ENCODE results near the gene PACSIN2.
A peak's percentile ranks its signal among the peaks of the same experiment; 100 is the strongest.
"Not testable (repeated sequence)": the region's sequence is repeated elsewhere in the genome, so short reads cannot be mapped to it uniquely, and the experiment has no call there.

The PACSIN2 gene

GRCh38 chr22:42942351-42942750 lies 72.6 kb downstream of the PACSIN2 start:
- H3K27me3 Mint-ChIP-seq, result no peaks in the 10 kb centered on the region
- H3K4me3 Mint-ChIP-seq, result no peak overlapping the region
- H3K4me1 Mint-ChIP-seq (ENCODE audit: low read depth), result peaks cover 52% of the 10 kb centered on the region
- no peak overlapping the region for H3K27ac Mint-ChIP-seq
- H3K36me3 Mint-ChIP-seq, result peaks cover 12% of the 10 kb centered on the region
- no peaks in the 10 kb centered on the region for H3K9me3 Mint-ChIP-seq (ENCODE audit: low read depth)

- no peak overlapping the region for H3K27ac Mint-ChIP-seq
- no peaks in the 10 kb centered on the region for H3K27me3 Mint-ChIP-seq
- no peaks in the 10 kb centered on the region for H3K9me3 Mint-ChIP-seq (ENCODE audit: low read depth)
- peaks cover 5% of the 10 kb centered on the region for H3K36me3 Mint-ChIP-seq
- peaks cover 42% of the 10 kb centered on the region for H3K4me1 Mint-ChIP-seq (ENCODE audit: low read depth)
- no peak overlapping the region for H3K4me3 Mint-ChIP-seq
These were observed 74.9 kb downstream of the PACSIN2 start for GRCh38 chr22:42939941-42940653.

- Mint-ChIP-seq H3K9me3 (ENCODE audit: low read depth) (no peaks in the 10 kb centered on the region), H3K27ac (no peak overlapping the region), H3K4me1 (ENCODE audit: low read depth) (peaks cover 46% of the 10 kb centered on the region), H3K4me3 (no peak overlapping the region), H3K27me3 (no peaks in the 10 kb centered on the region), H3K36me3 (peaks cover 5% of the 10 kb centered on the region)
These were observed 75.5 kb downstream of the PACSIN2 start for GRCh38 chr22:42939451-42939881.

GRCh38 chr22:42938976-42939375 lies 76.0 kb downstream of the PACSIN2 start:
- H3K4me1 Mint-ChIP-seq (ENCODE audit: low read depth), result peaks cover 51% of the 10 kb centered on the region
- H3K27ac Mint-ChIP-seq, result no peak overlapping the region
- peaks cover 5% of the 10 kb centered on the region for H3K36me3 Mint-ChIP-seq
- H3K9me3 Mint-ChIP-seq (ENCODE audit: low read depth), result no peaks in the 10 kb centered on the region
- no peak overlapping the region for H3K4me3 Mint-ChIP-seq
- no peaks in the 10 kb centered on the region for H3K27me3 Mint-ChIP-seq

GRCh38 chr22:42938449-42938848 lies 76.5 kb downstream of the PACSIN2 start:
- no peaks in the 10 kb centered on the region for H3K27me3 Mint-ChIP-seq

GRCh38 chr22:42937164-42937843 lies 77.6 kb downstream of the PACSIN2 start:
- Mint-ChIP-seq H3K27me3 (no peaks in the 10 kb centered on the region), H3K4me3 (no peak overlapping the region), H3K36me3 (peaks cover 5% of the 10 kb centered on the region), H3K4me1 (ENCODE audit: low read depth) (peaks cover 64% of the 10 kb centered on the region), H3K9me3 (ENCODE audit: low read depth) (no peaks in the 10 kb centered on the region), H3K27ac (no peak overlapping the region)

More at GRCh38 chr22:42938449-42938848, 76.5 kb downstream of the PACSIN2 start:
- Mint-ChIP-seq H3K27ac (peak overlapping the region; percentile 55), H3K36me3 (peaks cover 5% of the 10 kb centered on the region), H3K4me3 (no peak overlapping the region), H3K4me1 (ENCODE audit: low read depth) (peaks cover 56% of the 10 kb centered on the region), H3K9me3 (ENCODE audit: low read depth) (no peaks in the 10 kb centered on the region)

GRCh38 chr22:42936680-42937079 lies 78.3 kb downstream of the PACSIN2 start:
- H3K4me3 Mint-ChIP-seq; H3K9me3 Mint-ChIP-seq (ENCODE audit: low read depth); H3K27ac Mint-ChIP-seq; H3K36me3 Mint-ChIP-seq; H3K27me3 Mint-ChIP-seq: not testable (repeated sequence)
- peaks cover 70% of the 10 kb centered on the region for H3K4me1 Mint-ChIP-seq (ENCODE audit: low read depth)

- no peaks in the 10 kb centered on the region for H3K9me3 Mint-ChIP-seq (ENCODE audit: low read depth)
- H3K27me3 Mint-ChIP-seq, result no peaks in the 10 kb centered on the region
- H3K4me1 Mint-ChIP-seq (ENCODE audit: low read depth), result peaks cover 71% of the 10 kb centered on the region
- no peaks in the 10 kb centered on the region for H3K36me3 Mint-ChIP-seq
- no peak overlapping the region for H3K27ac Mint-ChIP-seq
- H3K4me3 Mint-ChIP-seq, result peak overlapping the region; percentile 25
These were observed 80.6 kb downstream of the PACSIN2 start for GRCh38 chr22:42934338-42934737.

- H3K27ac Mint-ChIP-seq, result peak overlapping the region; percentile 16
- peak overlapping the region; percentile 42 for H3K4me3 Mint-ChIP-seq
- H3K27me3 Mint-ChIP-seq, result no peaks in the 10 kb centered on the region
- no peaks in the 10 kb centered on the region for H3K36me3 Mint-ChIP-seq
- H3K9me3 Mint-ChIP-seq (ENCODE audit: low read depth), result no peaks in the 10 kb centered on the region
- H3K4me1 Mint-ChIP-seq (ENCODE audit: low read depth), result peaks cover 74% of the 10 kb centered on the region
These were observed 81.4 kb downstream of the PACSIN2 start for GRCh38 chr22:42933485-42934091.

GRCh38 chr22:42932857-42933484 lies 82.0 kb downstream of the PACSIN2 start:
- Mint-ChIP-seq H3K9me3 (ENCODE audit: low read depth) (no peaks in the 10 kb centered on the region), H3K4me3 (peak overlapping the region; percentile 42), H3K36me3 (no peaks in the 10 kb centered on the region), H3K4me1 (ENCODE audit: low read depth) (peaks cover 73% of the 10 kb centered on the region), H3K27ac (no peak overlapping the region), H3K27me3 (no peaks in the 10 kb centered on the region)

GRCh38 chr22:42932197-42932519 lies 82.8 kb downstream of the PACSIN2 start:
- Mint-ChIP-seq H3K9me3 (ENCODE audit: low read depth) (no peaks in the 10 kb centered on the region), H3K27ac (no peak overlapping the region), H3K36me3 (no peaks in the 10 kb centered on the region), H3K4me1 (ENCODE audit: low read depth) (peaks cover 66% of the 10 kb centered on the region), H3K27me3 (no peaks in the 10 kb centered on the region), H3K4me3 (no peak overlapping the region)

- peaks cover 67% of the 10 kb centered on the region for H3K4me1 Mint-ChIP-seq (ENCODE audit: low read depth)
- no peak overlapping the region for H3K27ac Mint-ChIP-seq
- H3K36me3 Mint-ChIP-seq, result no peaks in the 10 kb centered on the region
- no peaks in the 10 kb centered on the region for H3K9me3 Mint-ChIP-seq (ENCODE audit: low read depth)
- no peaks in the 10 kb centered on the region for H3K27me3 Mint-ChIP-seq
- no peak overlapping the region for H3K4me3 Mint-ChIP-seq
These were observed 83.3 kb downstream of the PACSIN2 start for GRCh38 chr22:42931421-42932196.

- H3K27me3 Mint-ChIP-seq, result no peaks in the 10 kb centered on the region
- H3K9me3 Mint-ChIP-seq (ENCODE audit: low read depth), result no peaks in the 10 kb centered on the region
- peaks cover 1% of the 10 kb centered on the region for H3K36me3 Mint-ChIP-seq
- peaks cover 70% of the 10 kb centered on the region for H3K4me1 Mint-ChIP-seq (ENCODE audit: low read depth)
- H3K27ac Mint-ChIP-seq, result no peak overlapping the region
- no peak overlapping the region for H3K4me3 Mint-ChIP-seq
These were observed 84.0 kb downstream of the PACSIN2 start for GRCh38 chr22:42930810-42931420.

GRCh38 chr22:42929838-42930155 lies 85.2 kb downstream of the PACSIN2 start:
- Mint-ChIP-seq H3K4me3 (no peak overlapping the region), H3K36me3 (peaks cover 2% of the 10 kb centered on the region), H3K27me3 (no peaks in the 10 kb centered on the region), H3K9me3 (ENCODE audit: low read depth) (no peaks in the 10 kb centered on the region), H3K4me1 (ENCODE audit: low read depth) (peaks cover 72% of the 10 kb centered on the region), H3K27ac (no peak overlapping the region)
